Mesenteric fat pad (tissue), 1 donor: ENCODE results near the gene PAXX. TPM values are rescaled to one million over a fixed set of nuclear protein-coding genes. Genes with fewer than 3 reads are reported as not detected.

Experiments used
- DNase-seq: peaks from one replicate; pipeline ENCODE4 v3.0.0-alpha.2; 2020; ENCODE audit warnings: low spot score
- total RNA-seq: library from RNA; stranded (reverse); fragmentation: NEBNext Ultra II Directional; extraction: Animal tissue kit (Norgen Biotek cat#: 25700); gene quantifications from one replicate; pipeline ENCODE4 v1.2.1, GENCODE V29; 2021
- donor health status: DM: yes; HTN: yes; CAD: no.

PAXX gene
- total RNA-seq, 1 donor from 2014 or later: 29.4 TPM

DNA sequence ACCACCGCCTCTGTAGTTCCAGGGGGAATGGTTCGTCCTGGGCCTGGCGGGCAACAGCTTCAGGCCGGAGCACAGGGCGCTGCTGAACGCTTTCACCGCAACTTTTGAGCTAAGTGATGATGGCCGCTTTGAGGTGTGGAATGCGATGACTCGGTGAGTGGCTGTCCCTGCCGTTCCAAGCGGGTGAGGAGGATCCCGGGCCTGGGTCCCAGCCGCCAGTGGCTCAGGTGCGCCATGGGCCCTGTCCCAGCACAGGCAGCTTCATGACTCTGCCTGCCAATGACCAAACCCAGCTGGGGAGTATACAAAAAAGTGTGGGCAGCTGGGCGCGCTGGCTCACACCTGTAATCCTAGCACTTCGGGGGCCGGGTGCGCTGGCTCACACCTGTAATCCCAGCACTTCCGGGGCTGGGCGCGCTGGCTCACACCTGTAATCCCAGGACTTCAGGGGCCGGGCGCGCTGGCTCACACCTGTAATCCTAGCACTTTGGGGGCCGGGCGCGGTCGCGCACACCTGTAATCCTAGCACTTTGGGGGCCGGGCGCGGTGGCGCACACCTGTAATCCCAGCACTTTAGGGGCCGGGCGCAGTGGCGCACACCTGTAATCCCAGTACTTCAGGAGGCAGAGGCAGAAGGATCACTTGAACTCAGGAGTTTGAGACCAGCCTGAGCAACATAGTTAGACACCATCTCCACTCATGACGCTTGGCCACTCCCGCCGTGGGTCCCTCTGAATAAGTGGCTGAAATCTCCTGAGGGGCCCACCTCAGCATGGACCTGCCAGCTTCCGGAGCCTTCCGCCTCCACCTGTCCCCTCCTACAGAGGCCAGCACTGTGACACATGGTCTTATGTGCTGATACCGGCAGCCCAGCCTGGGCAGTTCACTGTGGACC is 39.1 kb upstream of the PAXX start:
- DNase-seq: no peak

- DNase-seq: no peak
Measured at GRCh38 chr9:136953771-136954269, 38.4 kb upstream of the PAXX start.

GRCh38 chr9:136954270-136955083 is 37.7 kb upstream of the PAXX start:
- no peak for DNase-seq

- DNase-seq: no peak
Measured at GRCh38 chr9:136955202-136955942, 36.9 kb upstream of the PAXX start.

DNA sequence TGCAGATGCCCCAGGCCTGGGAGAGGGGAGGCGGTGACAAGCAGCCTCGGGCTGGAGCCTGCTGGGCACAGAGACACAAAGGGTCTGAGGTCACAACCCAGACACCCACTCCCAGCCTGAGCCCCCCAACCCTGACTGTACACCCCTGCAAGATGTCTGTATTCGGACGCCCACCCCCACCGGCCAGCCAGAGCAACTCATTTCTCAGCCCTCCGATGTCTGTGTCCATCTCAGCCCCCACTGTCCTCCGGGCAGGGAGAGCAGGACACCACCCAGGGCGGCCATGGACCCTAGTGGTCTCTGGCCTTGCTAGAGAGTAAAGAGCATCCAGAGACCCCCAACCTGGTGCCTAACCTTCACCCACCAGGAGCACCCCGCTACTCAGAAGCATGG is 36.3 kb upstream of the PAXX start:
- DNase-seq: no peak

DNA sequence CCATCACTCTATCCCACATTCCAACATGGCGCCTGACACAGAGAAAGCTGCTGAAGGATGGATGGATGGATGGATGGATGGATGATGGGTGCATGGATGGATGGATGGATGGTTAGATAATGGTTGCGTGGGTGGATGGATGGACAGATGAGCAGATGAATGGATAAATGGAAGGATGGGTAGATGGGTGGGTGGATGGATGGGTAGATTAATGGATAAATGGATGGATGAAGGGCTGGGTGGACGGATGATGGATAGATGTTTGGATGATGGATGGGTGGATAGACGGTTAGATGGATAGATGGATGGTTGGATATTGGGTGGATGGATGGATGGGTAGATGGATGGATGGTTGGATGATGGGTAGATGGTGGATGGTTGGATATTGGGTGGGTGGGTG is 35.6 kb upstream of the PAXX start:
- DNase-seq: no peak

GRCh38 chr9:136957461-136957860 is 34.8 kb upstream of the PAXX start:
- no peak for DNase-seq

DNA sequence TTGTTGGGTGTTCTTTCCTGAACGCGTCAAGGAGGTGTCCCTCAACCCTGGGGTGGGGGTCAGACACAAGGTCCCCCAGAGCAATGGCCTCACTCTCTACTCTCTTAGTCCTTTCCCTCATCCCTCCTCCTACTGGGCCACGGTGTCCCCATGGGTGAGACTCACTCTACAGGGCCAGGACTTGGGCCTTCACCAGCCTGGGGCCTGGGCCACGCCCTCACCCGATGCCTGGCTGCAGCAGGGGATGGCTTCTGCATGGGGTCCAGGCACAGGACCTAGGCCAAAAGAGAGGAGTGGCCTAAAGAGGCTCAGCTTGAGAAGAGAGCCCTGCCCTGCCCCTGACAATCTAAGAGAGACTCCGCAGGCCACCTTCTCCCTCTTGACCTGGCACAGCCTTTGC is 34.3 kb upstream of the PAXX start:
- no peak for DNase-seq

GRCh38 chr9:136958473-136958872 is 33.7 kb upstream of the PAXX start:
- no peak for DNase-seq

- no peak for DNase-seq
Measured at GRCh38 chr9:136958898-136959850, 33.0 kb upstream of the PAXX start.

GRCh38 chr9:136960212-136960937 is 31.8 kb upstream of the PAXX start:
- no peak for DNase-seq

DNA sequence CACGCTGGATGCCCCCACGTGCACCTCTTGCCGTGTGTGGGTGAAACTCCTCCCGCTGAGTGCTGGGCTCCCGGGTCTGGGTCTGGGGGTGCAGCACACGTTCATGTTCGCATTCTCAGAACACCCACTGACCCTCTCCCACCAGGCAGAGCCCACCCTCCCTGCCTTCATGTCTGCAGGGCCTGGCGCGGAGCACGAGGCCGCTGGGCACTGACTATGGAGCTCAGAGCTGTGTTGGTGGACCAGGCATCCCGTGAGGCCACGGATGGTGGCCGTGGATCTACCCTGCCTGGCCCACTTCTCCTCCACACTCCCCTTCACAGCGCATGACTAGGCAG is 31.3 kb upstream of the PAXX start:
- no peak for DNase-seq

DNA sequence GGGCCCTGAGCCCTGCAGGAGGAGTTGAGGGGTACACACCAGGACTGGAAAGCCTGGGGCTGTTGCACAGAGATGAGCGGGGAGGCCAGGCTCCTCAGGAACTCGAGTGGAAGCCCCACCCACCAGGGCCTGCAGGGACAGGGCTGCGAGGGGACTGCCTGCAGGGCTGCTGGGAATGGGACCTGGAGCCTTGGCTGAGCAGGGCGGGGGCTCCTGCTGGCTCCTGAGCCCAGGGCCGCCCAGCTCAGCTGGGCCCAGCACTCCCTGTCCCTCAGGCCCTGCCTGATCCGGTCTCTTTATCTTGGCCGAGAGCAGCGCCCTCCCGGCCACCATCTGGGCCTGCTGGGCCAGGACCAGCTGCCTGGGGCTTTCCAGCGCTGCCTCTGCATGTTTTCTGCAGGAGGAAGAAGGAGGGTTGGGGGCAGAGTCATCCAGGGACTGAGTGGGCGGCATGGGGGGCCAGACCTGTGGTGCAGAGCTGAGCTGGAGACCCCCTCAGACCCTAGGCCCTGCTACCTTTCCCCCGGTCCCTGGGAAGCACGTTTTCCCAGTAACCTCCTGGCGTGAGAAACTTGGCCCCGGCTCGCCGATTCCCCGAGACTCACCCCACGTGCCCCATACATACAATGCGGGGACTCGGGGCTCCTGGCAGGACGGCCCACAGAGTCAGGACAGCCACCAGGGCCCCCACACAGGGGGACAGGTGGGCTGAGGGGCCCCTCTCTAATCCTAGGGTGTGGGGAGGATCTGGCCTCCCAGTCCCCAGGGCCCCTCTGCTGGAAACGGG is 30.8 kb upstream of the PAXX start:
- no peak for DNase-seq

- DNase-seq: no peak
Measured at GRCh38 chr9:136962163-136962562, 30.1 kb upstream of the PAXX start.

DNA sequence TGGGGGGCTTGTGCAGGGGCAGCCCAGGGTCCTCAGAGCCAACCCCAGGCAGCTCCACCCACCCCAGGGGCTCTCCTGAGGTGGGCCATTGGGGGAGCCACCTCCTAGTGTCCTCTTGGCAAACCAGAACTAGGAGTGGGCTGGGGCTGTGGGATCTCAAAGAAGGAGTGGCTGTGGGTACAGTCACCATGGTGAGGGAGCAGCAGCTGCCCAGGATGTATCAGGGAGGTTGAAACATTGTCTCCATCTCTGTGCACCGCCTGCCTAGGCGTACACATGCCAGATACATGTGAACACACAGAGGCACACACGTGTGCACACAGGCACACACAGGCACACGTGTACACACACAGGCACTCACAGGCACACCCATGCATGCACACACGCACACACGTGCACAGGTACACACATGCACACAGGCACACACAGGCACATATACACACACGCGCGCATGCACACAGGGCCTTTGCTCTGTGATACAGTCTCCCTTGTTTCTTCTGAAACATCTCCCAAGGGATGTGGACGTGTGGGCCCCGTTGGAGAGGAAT is 29.4 kb upstream of the PAXX start:
- DNase-seq: no peak

GRCh38 chr9:136963341-136963740 is 28.9 kb upstream of the PAXX start:
- DNase-seq: no peak

DNA sequence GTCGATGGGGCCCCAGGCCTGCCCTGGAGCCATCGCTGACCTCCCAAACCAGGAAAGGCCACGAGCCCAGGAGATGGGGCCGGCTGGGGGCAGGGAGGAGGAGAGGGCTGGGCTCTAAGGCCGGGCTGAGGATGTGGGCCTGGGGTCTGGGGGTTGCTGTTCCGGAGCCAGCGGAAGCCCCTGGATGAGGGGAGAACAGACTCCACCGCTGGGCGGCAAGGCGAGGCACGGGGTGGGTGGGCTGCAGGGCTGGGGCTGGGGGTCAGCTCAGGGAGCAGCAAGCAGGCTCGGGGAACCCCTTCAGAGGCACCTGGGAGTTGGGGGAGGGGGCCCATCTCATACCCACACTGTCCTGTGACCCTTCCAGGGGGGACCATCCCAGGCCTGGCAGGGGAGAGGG is 28.5 kb upstream of the PAXX start:
- no peak for DNase-seq

- DNase-seq: no peak
Measured at GRCh38 chr9:136964171-136964689, 28.0 kb upstream of the PAXX start.
